Dermis microvascular lymphatic vessel endothelial cell (primary cell): ENCODE measurements around the gene LPP. TPM values are rescaled to one million over a fixed set of nuclear protein-coding genes. Genes with fewer than 3 reads are reported as not detected.
A peak's percentile ranks its signal among the peaks of the same experiment; 100 is the strongest.

Experiments
- DNase-seq, 2 donors: peaks; one replicate each; pipeline versions ENCODE4 v3.0.0 to v3.0.0-alpha.2; 2010; ENCODE audit warnings: low read depth in 2 of 2
- total RNA-seq: library from RNA; depleted of rRNA; stranded (reverse); fragments of >200 nt; gene quantifications from 2 replicates; pipeline ENCODE4 v1.2.1, GENCODE V29; 2014

LPP gene
- total RNA-seq, 1 donor from 2014 or later: 23.1 TPM

GRCh38 chr3:188246905-188247304 is 92.9 kb downstream of the LPP start:
- DNase-seq: no peak

GRCh38 chr3:188248036-188248561 is 94.1 kb downstream of the LPP start:
- no peak for DNase-seq

GRCh38 chr3:188253123-188253793 is 99.3 kb downstream of the LPP start:
- no peak for DNase-seq

GRCh38 chr3:188253800-188254452 is 100.0 kb downstream of the LPP start:
- no peak for DNase-seq

- DNase-seq: no peak
Measured at GRCh38 chr3:188254520-188255070, 100.6 kb downstream of the LPP start.

- no peak for DNase-seq
Measured at GRCh38 chr3:188255190-188255589, 101.2 kb downstream of the LPP start.

- DNase-seq: no peak
Measured at GRCh38 chr3:188256758-188257157, 102.8 kb downstream of the LPP start.

GRCh38 chr3:188257384-188258026 is 103.5 kb downstream of the LPP start:
- peak in 1 of 2 donors; percentile 71 for DNase-seq

GRCh38 chr3:188259191-188259590 is 105.2 kb downstream of the LPP start:
- DNase-seq: no peak

- DNase-seq: no peak
Measured at GRCh38 chr3:188259596-188259995, 105.6 kb downstream of the LPP start.

- peak in 1 of 2 donors; percentile 24 for DNase-seq
Measured at GRCh38 chr3:188261011-188261410, 107.1 kb downstream of the LPP start.

- no peak for DNase-seq
Measured at GRCh38 chr3:188262488-188262887, 108.5 kb downstream of the LPP start.

- DNase-seq: peak; percentile 89 to 97
Measured at GRCh38 chr3:188262913-188263683, 109.1 kb downstream of the LPP start.

GRCh38 chr3:188264226-188265207 is 110.6 kb downstream of the LPP start:
- peak; percentile 31 to 35 for DNase-seq

- DNase-seq: peak in 1 of 2 donors; percentile 36
Measured at GRCh38 chr3:188266562-188267274, 112.8 kb downstream of the LPP start.

- no peak for DNase-seq
Measured at GRCh38 chr3:188267790-188268335, 113.9 kb downstream of the LPP start.

GRCh38 chr3:188268336-188268735 is 114.4 kb downstream of the LPP start:
- no peak for DNase-seq

- DNase-seq: no peak
Measured at GRCh38 chr3:188269040-188269439, 115.1 kb downstream of the LPP start.

GRCh38 chr3:188270423-188270972 is 116.5 kb downstream of the LPP start:
- peak in 1 of 2 donors; percentile 70 for DNase-seq
